Measurements from ENCODE around the gene P2RX7.

GRCh38 chr12:121114806-121115205 lies 17.9 kb upstream of the P2RX7 start:
- TF ChIP-seq ESRRA (CRISPR knock-in tag; IDR thresholded peaks at IDR 0.05; ENCODE audit: borderline replicate concordance) (no peak), CTCF (IDR thresholded peaks at IDR 0.05) (no peak), PRDM15 (CRISPR knock-in tag; IDR thresholded peaks at IDR 0.05) (no peak), ARID4B (CRISPR knock-in tag; IDR thresholded peaks at IDR 0.05; ENCODE audit: borderline replicate concordance) (no peak), NR2C2 (CRISPR knock-in tag; IDR thresholded peaks at IDR 0.05) (no peak)
